ENCODE measurements around the gene GFI1. TPM values are rescaled to one million over a fixed set of nuclear protein-coding genes. Genes with fewer than 3 reads are reported as not detected.
"Not testable (repeated sequence)": the region's sequence is repeated elsewhere in the genome, so short reads cannot be mapped to it uniquely, and the experiment has no call there.

Gene GFI1
- total RNA-seq, 1 experiment from 2014 or later = 10.2 TPM

- Histone ChIP-seq H3K79me2 (ENCODE audit: low read length) (no peaks in the 10 kb centered on the region), H3K9me2 (replicated peaks; ENCODE audit: insufficient read depth, low read length) (no peaks in the 10 kb centered on the region), H3K4me2 (ENCODE audit: low read depth, low read length, poor library complexity, severe bottlenecking) (no peak overlapping the region), H3K9ac (ENCODE audit: low read length) (no peak overlapping the region), H3K36me3 (ENCODE audit: insufficient read depth, low read length) (no peaks in the 10 kb centered on the region), H2AFZ (ENCODE audit: low read length) (no peak overlapping the region), H3K4me1 (ENCODE audit: low read length) (no peaks in the 10 kb centered on the region), H3K9me3 (ENCODE audit: low read length) (no peaks in the 10 kb centered on the region), H3K4me3 (ENCODE audit: low read length) (no peak overlapping the region), H3K27ac (ENCODE audit: low read length) (no peak overlapping the region), H4K20me1 (ENCODE audit: insufficient read depth, low read depth, low read length) (no peaks in the 10 kb centered on the region), H3K27me3 (ENCODE audit: low read length) (no peaks in the 10 kb centered on the region)
- DNase-seq = no peak
Observed at GRCh38 chr1:92445865-92446264, 40.9 kb downstream of the GFI1 start.

GRCh38 chr1:92444351-92444750 is 42.4 kb downstream of the GFI1 start:
- Histone ChIP-seq H3K27me3 (ENCODE audit: low read length) (no peaks in the 10 kb centered on the region), H3K79me2 (ENCODE audit: low read length) (no peaks in the 10 kb centered on the region), H3K9me2 (replicated peaks; ENCODE audit: insufficient read depth, low read length) (no peaks in the 10 kb centered on the region), H3K9me3 (ENCODE audit: low read length) (no peaks in the 10 kb centered on the region), H3K4me2 (ENCODE audit: low read depth, low read length, poor library complexity, severe bottlenecking) (no peak overlapping the region), H3K9ac (ENCODE audit: low read length) (no peak overlapping the region), H4K20me1 (ENCODE audit: insufficient read depth, low read depth, low read length) (no peaks in the 10 kb centered on the region), H3K4me3 (ENCODE audit: low read length) (no peak overlapping the region), H3K27ac (ENCODE audit: low read length) (no peak overlapping the region), H3K4me1 (ENCODE audit: low read length) (no peaks in the 10 kb centered on the region), H2AFZ (ENCODE audit: low read length) (no peak overlapping the region), H3K36me3 (ENCODE audit: insufficient read depth, low read length) (no peaks in the 10 kb centered on the region)
- no peak for DNase-seq

- H3K9me2 ChIP-seq (replicated peaks; ENCODE audit: insufficient read depth, low read length) = no peaks in the 10 kb centered on the region
- no peak overlapping the region for H3K27ac ChIP-seq (ENCODE audit: low read length)
- no peak for DNase-seq
- no peak overlapping the region for H3K4me3 ChIP-seq (ENCODE audit: low read length)
- H3K9me3 ChIP-seq (ENCODE audit: low read length) = no peaks in the 10 kb centered on the region
- H4K20me1 ChIP-seq (ENCODE audit: insufficient read depth, low read depth, low read length) = no peaks in the 10 kb centered on the region
- H3K36me3 ChIP-seq (ENCODE audit: insufficient read depth, low read length) = no peaks in the 10 kb centered on the region
- H3K79me2 ChIP-seq (ENCODE audit: low read length) = no peaks in the 10 kb centered on the region
- H3K27me3 ChIP-seq (ENCODE audit: low read length) = no peaks in the 10 kb centered on the region
- H3K9ac ChIP-seq (ENCODE audit: low read length) = no peak overlapping the region
- no peaks in the 10 kb centered on the region for H3K4me1 ChIP-seq (ENCODE audit: low read length)
- no peak overlapping the region for H2AFZ ChIP-seq (ENCODE audit: low read length)
- no peak overlapping the region for H3K4me2 ChIP-seq (ENCODE audit: low read depth, low read length, poor library complexity, severe bottlenecking)
Observed at GRCh38 chr1:92443893-92444292, 42.8 kb downstream of the GFI1 start.

GRCh38 chr1:92442351-92442750 is 44.4 kb downstream of the GFI1 start:
- no peaks in the 10 kb centered on the region for H3K36me3 ChIP-seq (ENCODE audit: insufficient read depth, low read length)
- H3K9me3 ChIP-seq (ENCODE audit: low read length) = no peaks in the 10 kb centered on the region
- no peaks in the 10 kb centered on the region for H3K79me2 ChIP-seq (ENCODE audit: low read length)
- no peaks in the 10 kb centered on the region for H3K4me1 ChIP-seq (ENCODE audit: low read length)
- no peaks in the 10 kb centered on the region for H3K9me2 ChIP-seq (replicated peaks; ENCODE audit: insufficient read depth, low read length)
- H3K27me3 ChIP-seq (ENCODE audit: low read length) = no peaks in the 10 kb centered on the region
- H3K27ac ChIP-seq (ENCODE audit: low read length) = no peak overlapping the region
- DNase-seq = no peak
- H3K4me2 ChIP-seq (ENCODE audit: low read depth, low read length, poor library complexity, severe bottlenecking) = no peak overlapping the region
- H3K9ac ChIP-seq (ENCODE audit: low read length) = no peak overlapping the region
- no peaks in the 10 kb centered on the region for H4K20me1 ChIP-seq (ENCODE audit: insufficient read depth, low read depth, low read length)
- H2AFZ ChIP-seq (ENCODE audit: low read length) = no peak overlapping the region
- H3K4me3 ChIP-seq (ENCODE audit: low read length) = no peak overlapping the region

- no peak overlapping the region for H3K4me2 ChIP-seq (ENCODE audit: low read depth, low read length, poor library complexity, severe bottlenecking)
- no peaks in the 10 kb centered on the region for H3K4me1 ChIP-seq (ENCODE audit: low read length)
- no peaks in the 10 kb centered on the region for H3K9me2 ChIP-seq (replicated peaks; ENCODE audit: insufficient read depth, low read length)
- H2AFZ ChIP-seq (ENCODE audit: low read length) = no peak overlapping the region
- no peaks in the 10 kb centered on the region for H3K79me2 ChIP-seq (ENCODE audit: low read length)
- DNase-seq = no peak
- no peaks in the 10 kb centered on the region for H3K9me3 ChIP-seq (ENCODE audit: low read length)
- no peak overlapping the region for H3K27ac ChIP-seq (ENCODE audit: low read length)
- no peak overlapping the region for H3K4me3 ChIP-seq (ENCODE audit: low read length)
- no peak overlapping the region for H3K9ac ChIP-seq (ENCODE audit: low read length)
- no peaks in the 10 kb centered on the region for H4K20me1 ChIP-seq (ENCODE audit: insufficient read depth, low read depth, low read length)
- no peaks in the 10 kb centered on the region for H3K27me3 ChIP-seq (ENCODE audit: low read length)
- no peaks in the 10 kb centered on the region for H3K36me3 ChIP-seq (ENCODE audit: insufficient read depth, low read length)
Observed at GRCh38 chr1:92441697-92442342, 44.9 kb downstream of the GFI1 start.

GRCh38 chr1:92441316-92441696 is 45.4 kb downstream of the GFI1 start:
- H3K27me3 ChIP-seq (ENCODE audit: low read length) = no peaks in the 10 kb centered on the region
- H4K20me1 ChIP-seq (ENCODE audit: insufficient read depth, low read depth, low read length) = no peaks in the 10 kb centered on the region
- H3K9me3 ChIP-seq (ENCODE audit: low read length) = no peaks in the 10 kb centered on the region
- H3K4me2 ChIP-seq (ENCODE audit: low read depth, low read length, poor library complexity, severe bottlenecking) = no peak overlapping the region
- no peaks in the 10 kb centered on the region for H3K4me1 ChIP-seq (ENCODE audit: low read length)
- DNase-seq = no peak
- no peak overlapping the region for H3K4me3 ChIP-seq (ENCODE audit: low read length)
- H3K79me2 ChIP-seq (ENCODE audit: low read length) = no peaks in the 10 kb centered on the region
- no peak overlapping the region for H2AFZ ChIP-seq (ENCODE audit: low read length)
- H3K27ac ChIP-seq (ENCODE audit: low read length) = no peak overlapping the region
- no peak overlapping the region for H3K9ac ChIP-seq (ENCODE audit: low read length)
- no peaks in the 10 kb centered on the region for H3K36me3 ChIP-seq (ENCODE audit: insufficient read depth, low read length)
- no peaks in the 10 kb centered on the region for H3K9me2 ChIP-seq (replicated peaks; ENCODE audit: insufficient read depth, low read length)

GRCh38 chr1:92439291-92439690 is 47.4 kb downstream of the GFI1 start:
- Histone ChIP-seq H3K4me1 (ENCODE audit: low read length) (no peaks in the 10 kb centered on the region), H3K9me3 (ENCODE audit: low read length) (no peaks in the 10 kb centered on the region), H3K27ac (ENCODE audit: low read length) (no peak overlapping the region), H3K27me3 (ENCODE audit: low read length) (no peaks in the 10 kb centered on the region), H3K9ac (ENCODE audit: low read length) (no peak overlapping the region), H3K4me2 (ENCODE audit: low read depth, low read length, poor library complexity, severe bottlenecking) (no peak overlapping the region), H3K4me3 (ENCODE audit: low read length) (no peak overlapping the region), H3K79me2 (ENCODE audit: low read length) (no peaks in the 10 kb centered on the region), H3K9me2 (replicated peaks; ENCODE audit: insufficient read depth, low read length) (no peaks in the 10 kb centered on the region), H2AFZ (ENCODE audit: low read length) (no peak overlapping the region), H3K36me3 (ENCODE audit: insufficient read depth, low read length) (no peaks in the 10 kb centered on the region), H4K20me1 (ENCODE audit: insufficient read depth, low read depth, low read length) (no peaks in the 10 kb centered on the region)
- DNase-seq = no peak

- H3K4me3 ChIP-seq (ENCODE audit: low read length); H3K9me3 ChIP-seq (ENCODE audit: low read length); H3K9me2 ChIP-seq (replicated peaks; ENCODE audit: insufficient read depth, low read length); H3K27me3 ChIP-seq (ENCODE audit: low read length); H3K79me2 ChIP-seq (ENCODE audit: low read length); H3K27ac ChIP-seq (ENCODE audit: low read length); H3K9ac ChIP-seq (ENCODE audit: low read length); H3K36me3 ChIP-seq (ENCODE audit: insufficient read depth, low read length); H2AFZ ChIP-seq (ENCODE audit: low read length); DNase-seq; H4K20me1 ChIP-seq (ENCODE audit: insufficient read depth, low read depth, low read length); H3K4me2 ChIP-seq (ENCODE audit: low read depth, low read length, poor library complexity, severe bottlenecking); H3K4me1 ChIP-seq (ENCODE audit: low read length): not testable (repeated sequence)
Observed at GRCh38 chr1:92434572-92434971, 52.2 kb downstream of the GFI1 start.

- H3K79me2 ChIP-seq (ENCODE audit: low read length) = no peaks in the 10 kb centered on the region
- H3K4me1 ChIP-seq (ENCODE audit: low read length) = no peaks in the 10 kb centered on the region
- no peaks in the 10 kb centered on the region for H3K36me3 ChIP-seq (ENCODE audit: insufficient read depth, low read length)
- no peak overlapping the region for H3K4me2 ChIP-seq (ENCODE audit: low read depth, low read length, poor library complexity, severe bottlenecking)
- no peaks in the 10 kb centered on the region for H4K20me1 ChIP-seq (ENCODE audit: insufficient read depth, low read depth, low read length)
- no peak overlapping the region for H3K27ac ChIP-seq (ENCODE audit: low read length)
- H3K27me3 ChIP-seq (ENCODE audit: low read length) = no peaks in the 10 kb centered on the region
- no peak overlapping the region for H3K9ac ChIP-seq (ENCODE audit: low read length)
- H2AFZ ChIP-seq (ENCODE audit: low read length) = no peak overlapping the region
- no peak overlapping the region for H3K4me3 ChIP-seq (ENCODE audit: low read length)
- H3K9me2 ChIP-seq (replicated peaks; ENCODE audit: insufficient read depth, low read length) = no peaks in the 10 kb centered on the region
- no peaks in the 10 kb centered on the region for H3K9me3 ChIP-seq (ENCODE audit: low read length)
- no peak for DNase-seq
Observed at GRCh38 chr1:92430030-92430429, 56.7 kb downstream of the GFI1 start.

All from Karpas-422 (cell line).